Jurkat, Clone E6-1 (cell line): ENCODE data around the gene ACTR10.
A peak's percentile ranks its signal among the peaks of the same experiment; 100 is the strongest.

Source experiments
- DNase-seq: peaks from one replicate; pipeline ENCODE4 v3.0.0-alpha.2; 2011; ENCODE audit warnings: low read depth, low spot score
- H3K4me3 ChIP-seq: 2 replicates; pipeline ENCODE4 v1.5.1; 2011; ENCODE audit warnings: mild to moderate bottlenecking, low read length, control low read depth, moderate library complexity

Gene ACTR10

DNA sequence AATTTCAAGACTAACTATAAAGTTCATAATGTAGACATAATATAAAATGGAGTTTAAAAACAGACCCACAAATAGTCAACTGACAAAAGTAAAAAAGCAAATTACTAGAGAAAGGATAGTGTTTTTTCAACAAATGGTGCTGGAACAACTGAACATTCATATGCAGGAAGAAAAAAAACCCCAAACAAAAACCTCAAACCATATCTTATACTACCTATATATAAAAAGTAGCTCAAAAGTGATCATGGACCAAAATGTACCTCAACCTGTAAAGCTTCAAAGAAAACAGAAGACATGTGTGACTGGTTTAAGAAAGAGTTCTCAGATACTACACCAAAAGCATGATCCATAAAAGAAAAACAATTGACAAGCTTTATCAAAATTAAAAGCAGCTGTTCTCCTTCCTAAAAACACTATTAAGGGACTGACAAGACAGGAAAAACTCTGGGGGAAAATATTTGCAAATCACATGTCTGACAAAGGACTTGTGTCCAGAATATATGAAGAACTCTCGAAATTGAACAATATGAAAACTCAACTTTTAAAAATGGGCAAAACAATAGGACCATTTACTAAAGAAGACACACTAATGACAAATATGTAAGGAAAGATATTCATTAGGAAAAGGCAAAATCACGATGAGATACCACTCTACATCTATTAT is 75.7 kb downstream of the ACTR10 start:
- peak; percentile 69 for DNase-seq
- H3K4me3 ChIP-seq = peak overlapping the region; percentile 18

DNA sequence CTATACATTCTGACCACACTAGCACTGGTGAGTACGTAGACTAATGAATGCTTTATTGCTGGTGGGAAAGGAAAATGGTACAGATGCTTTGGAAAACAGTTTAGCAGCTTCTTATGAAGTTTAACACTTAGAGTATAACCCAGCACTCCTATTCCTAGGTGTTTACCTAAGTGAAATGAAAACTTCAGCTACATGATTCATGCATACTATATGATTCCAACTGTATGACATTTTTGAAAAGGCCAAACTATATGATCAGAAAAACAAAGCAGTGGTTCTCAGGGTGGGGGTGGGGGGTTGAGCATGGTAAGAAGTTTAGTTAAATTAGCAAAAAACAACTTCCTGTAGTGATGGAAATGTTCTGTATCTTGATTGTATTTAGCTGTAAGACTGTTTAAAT is 76.3 kb downstream of the ACTR10 start:
- no peak for DNase-seq
- no peak overlapping the region for H3K4me3 ChIP-seq

DNA sequence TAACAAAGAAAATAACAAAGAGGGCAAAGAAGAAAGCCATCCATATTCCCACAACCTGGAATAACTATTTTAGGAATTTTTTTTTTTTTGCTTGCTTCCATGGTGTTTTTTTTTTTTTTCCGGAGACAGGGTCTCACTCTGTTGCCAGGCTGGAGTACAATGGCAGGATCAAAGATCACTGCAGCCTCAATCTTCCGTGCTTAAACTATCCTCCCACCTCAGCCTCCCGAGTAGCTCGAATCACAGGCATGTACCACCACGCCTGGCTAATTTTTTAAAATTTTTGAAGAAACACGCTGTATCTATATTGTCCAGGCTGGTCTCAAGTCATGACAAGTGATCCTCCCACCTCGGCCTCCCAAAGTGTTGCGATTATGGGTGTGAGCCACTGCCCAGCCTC is 78.2 kb downstream of the ACTR10 start:
- no peak for DNase-seq
- no peak overlapping the region for H3K4me3 ChIP-seq

DNA sequence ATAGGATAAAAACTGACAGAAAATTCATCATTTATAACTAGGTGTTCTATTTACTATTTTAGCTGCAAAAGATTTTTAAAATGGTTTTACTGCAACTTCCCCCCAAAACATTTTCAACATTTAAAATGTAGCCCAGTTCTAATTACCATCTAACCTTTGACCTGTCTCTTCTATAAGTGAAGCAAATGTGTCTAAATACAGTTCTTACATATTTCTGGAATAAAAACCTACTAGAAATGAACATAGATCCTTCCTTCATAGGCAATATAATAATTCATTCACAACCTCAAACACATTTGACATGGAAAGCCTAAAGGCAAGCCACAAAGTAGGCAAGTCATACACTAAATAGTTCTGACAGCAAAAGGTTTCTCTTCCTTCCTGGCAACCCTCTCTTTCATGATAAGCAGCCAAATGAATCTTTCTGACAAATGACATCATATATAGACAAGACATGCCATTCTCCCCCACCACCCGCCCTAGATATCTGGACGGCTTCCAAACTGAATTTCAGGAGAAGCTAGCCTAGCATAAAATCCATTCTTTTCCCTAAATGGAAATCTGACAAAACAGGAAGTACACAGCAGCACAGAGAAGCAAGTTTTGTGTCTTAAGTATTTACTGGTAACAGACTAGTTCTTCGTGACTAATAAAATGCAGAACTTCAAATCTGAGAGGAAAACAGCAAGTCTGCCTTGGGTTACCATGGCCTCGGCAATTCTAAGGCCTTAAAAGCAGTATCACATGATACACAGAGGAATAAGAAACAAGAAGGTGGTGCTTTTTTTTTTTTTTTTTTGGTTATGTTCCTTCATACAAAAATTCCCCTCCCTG is 81.2 kb downstream of the ACTR10 start:
- H3K4me3 ChIP-seq = no peak overlapping the region
- peak; percentile 56 for DNase-seq

DNA sequence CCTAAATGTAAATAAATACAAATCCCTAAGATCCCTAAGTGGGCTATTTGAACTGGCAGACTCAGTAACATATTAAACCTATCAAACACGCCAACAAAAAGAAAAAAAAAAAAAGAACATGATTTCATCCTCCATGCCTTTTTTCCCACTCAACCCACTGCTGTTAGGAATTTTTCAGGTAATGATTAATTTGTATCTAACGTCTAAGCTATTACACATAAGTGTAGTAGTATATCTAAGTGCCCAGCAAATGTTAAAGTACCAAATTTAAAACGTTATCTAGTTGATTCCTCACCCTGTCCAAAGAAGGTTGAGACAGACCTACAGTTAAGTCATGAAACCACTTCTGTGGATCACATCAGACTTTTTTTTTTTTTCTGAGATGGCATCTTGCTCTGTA is 82.0 kb downstream of the ACTR10 start:
- peak; percentile 22 for DNase-seq
- H3K4me3 ChIP-seq = no peak overlapping the region

DNA sequence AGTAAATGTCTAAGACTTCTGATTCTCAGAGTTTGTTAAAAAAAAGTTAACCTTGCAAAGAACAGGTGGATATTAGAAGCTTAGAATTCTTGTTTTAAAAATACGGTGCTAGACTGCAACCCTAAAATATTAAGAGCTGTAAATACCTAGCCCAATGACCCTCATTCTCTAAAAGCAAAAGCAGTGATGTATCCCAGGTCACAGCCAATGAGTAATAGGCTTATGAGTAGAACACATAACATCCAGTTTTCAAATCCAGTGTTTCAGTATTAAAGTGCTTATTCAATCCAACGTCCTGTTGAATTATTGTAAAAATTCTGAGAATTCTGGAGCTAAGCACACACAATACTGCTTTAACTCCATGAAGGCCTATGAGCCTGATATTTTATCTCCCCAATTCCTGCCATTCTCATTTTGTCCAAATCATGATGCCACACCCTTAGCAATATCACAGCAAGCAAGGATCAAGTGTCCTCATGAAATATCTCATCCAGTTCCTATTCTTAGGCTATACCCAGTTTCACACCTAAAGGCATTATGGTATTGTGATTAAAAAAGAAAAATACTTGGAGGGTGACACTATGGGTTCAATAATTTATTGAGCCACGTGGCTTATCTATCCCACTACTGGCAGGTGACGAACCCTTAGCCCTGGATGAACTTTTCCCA is 83.1 kb downstream of the ACTR10 start:
- DNase-seq = no peak
- no peak overlapping the region for H3K4me3 ChIP-seq

DNA sequence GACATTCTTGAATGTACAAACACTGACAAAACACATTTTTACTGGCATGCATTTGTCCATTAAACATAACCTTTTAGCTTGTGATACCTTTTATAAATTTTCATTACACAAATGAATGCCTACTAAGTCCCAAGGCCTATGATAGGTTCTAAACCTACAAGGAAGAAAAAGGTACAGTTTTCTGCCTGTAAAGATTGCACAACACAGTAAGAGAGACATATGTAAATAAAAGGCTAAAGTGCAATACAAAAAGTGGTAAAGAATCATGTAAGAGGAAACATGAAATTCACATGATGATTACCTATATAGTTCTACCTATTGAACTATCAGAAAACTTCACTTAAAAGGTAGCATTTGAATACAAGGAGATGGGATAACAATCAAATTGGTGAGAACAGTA is 83.8 kb downstream of the ACTR10 start:
- H3K4me3 ChIP-seq = no peak overlapping the region
- no peak for DNase-seq

DNA sequence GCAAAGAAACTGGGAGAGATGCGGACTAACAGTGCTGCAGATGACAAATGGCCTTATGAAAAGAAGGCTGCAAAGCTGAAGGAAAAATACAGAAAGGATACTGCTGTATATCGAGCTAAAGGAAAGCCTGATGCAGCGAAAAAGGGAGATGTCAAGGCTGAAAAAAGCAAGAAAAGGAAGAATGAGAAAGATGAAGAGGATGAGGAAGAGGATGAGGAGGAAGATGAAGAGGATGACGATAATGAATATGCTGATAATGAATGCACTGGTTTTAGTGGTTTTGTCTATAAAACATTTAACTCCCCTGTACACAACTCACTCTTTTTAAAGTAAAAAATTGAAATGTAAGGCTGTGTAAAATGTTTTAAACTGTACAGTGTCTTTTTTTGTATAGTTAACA is 85.2 kb downstream of the ACTR10 start:
- no peak for DNase-seq
- H3K4me3 ChIP-seq = no peak overlapping the region
